HepG2 (cell line): Measurements from ENCODE around the gene VKORC1. TPM values are rescaled to one million over a fixed set of nuclear protein-coding genes. Genes with fewer than 3 reads are reported as not detected.

Experiments used
- CAMTA2 ChIP-seq: sonication (generic); formaldehyde crosslinking; IDR thresholded peaks from 2 replicates; pipeline ENCODE4 v1.4.0; 2020; ENCODE audit warnings: mild to moderate bottlenecking, missing genetic modification reagents, borderline replicate concordance
- CEBPG ChIP-seq: IDR thresholded peaks from 2 replicates; pipeline ENCODE4 v1.6.1; 2016
- FOSL2 ChIP-seq: sonication (generic); formaldehyde crosslinking; IDR thresholded peaks from 2 replicates; pipeline ENCODE4 v1.4.0; 2020; ENCODE audit warnings: missing genetic modification reagents
- IKZF1 ChIP-seq: fragments of 450-650 bp; IDR thresholded peaks from 2 replicates; pipeline ENCODE4 v1.7.1; 2016
- LCORL ChIP-seq, 2 experiments: fragments of 450-650 bp in 1 of 2; sonication (generic) in 1 of 2; formaldehyde crosslinking in 1 of 2; IDR thresholded peaks; 2 replicates each; pipeline versions ENCODE4 v1.5.0 to v1.6.1; 2017 to 2020; ENCODE audit warnings: antibody characterized with exemption in 1 of 2, missing genetic modification reagents in 1 of 2
- MTF2 ChIP-seq: sonication (generic); formaldehyde crosslinking; IDR thresholded peaks from 2 replicates; pipeline ENCODE4 v1.5.0; 2020; ENCODE audit warnings: missing genetic modification reagents, borderline replicate concordance
- NRL ChIP-seq: sonication (generic); formaldehyde crosslinking; IDR thresholded peaks from 2 replicates; pipeline ENCODE4 v1.5.0; 2020; ENCODE audit warnings: missing genetic modification reagents, mild to moderate bottlenecking, moderate library complexity, borderline replicate concordance
- RERE ChIP-seq: IDR thresholded peaks from 2 replicates; pipeline ENCODE4 v1.6.1; 2016; ENCODE audit warnings: low read depth, missing genetic modification reagents, missing compliant biosample characterization
- SNAI1 ChIP-seq: sonication (generic); formaldehyde crosslinking; IDR thresholded peaks from 2 replicates; pipeline ENCODE4 v1.5.0; 2020; ENCODE audit warnings: mild to moderate bottlenecking, missing genetic modification reagents, borderline replicate concordance
- THAP7 ChIP-seq: sonication (generic); formaldehyde crosslinking; IDR thresholded peaks from 2 replicates; pipeline ENCODE4 v1.8.1; 2023; ENCODE audit warnings: mild to moderate bottlenecking, missing genetic modification reagents
- ZFP41 ChIP-seq: sonication (generic); formaldehyde crosslinking; IDR thresholded peaks from 2 replicates; pipeline ENCODE4 v1.4.0; 2020; ENCODE audit warnings: mild to moderate bottlenecking, missing genetic modification reagents, borderline replicate concordance
- ZFP62 ChIP-seq: sonication (generic); formaldehyde crosslinking; IDR thresholded peaks from 2 replicates; pipeline ENCODE4 v1.4.0; 2020; ENCODE audit warnings: missing genetic modification reagents
- ZFYVE20 ChIP-seq: sonication (generic); formaldehyde crosslinking; IDR thresholded peaks from 2 replicates; pipeline ENCODE4 v1.8.0; 2023; ENCODE audit warnings: low read depth, mild to moderate bottlenecking, moderate library complexity, missing genetic modification reagents, borderline replicate concordance
- ZNF17 ChIP-seq: sonication (generic); formaldehyde crosslinking; IDR thresholded peaks from 2 replicates; pipeline ENCODE4 v1.5.0; 2020; ENCODE audit warnings: mild to moderate bottlenecking, missing genetic modification reagents
- ZNF496 ChIP-seq: sonication (generic); formaldehyde crosslinking; IDR thresholded peaks from 2 replicates; pipeline ENCODE4 v1.8.1; 2023; ENCODE audit warnings: mild to moderate bottlenecking, moderate library complexity, missing genetic modification reagents; ENCODE audit not compliant: insufficient replicate concordance
- ZNF570 ChIP-seq: sonication (generic); formaldehyde crosslinking; IDR thresholded peaks from 2 replicates; pipeline ENCODE4 v1.4.0; 2020; ENCODE audit warnings: mild to moderate bottlenecking, missing genetic modification reagents, borderline replicate concordance
- ZNF589 ChIP-seq: sonication (generic); formaldehyde crosslinking; conservative IDR thresholded peaks from 2 replicates; pipeline ENCODE4 v1.8.0; 2022; ENCODE audit warnings: mild to moderate bottlenecking, moderate library complexity, missing genetic modification reagents
- ZSCAN25 ChIP-seq: sonication (generic); formaldehyde crosslinking; IDR thresholded peaks from 2 replicates; pipeline ENCODE4 v1.8.0; 2022; ENCODE audit warnings: mild to moderate bottlenecking, missing genetic modification reagents
- ZSCAN9 ChIP-seq: IDR thresholded peaks from 2 replicates; pipeline ENCODE4 v1.6.1; 2016; ENCODE audit warnings: borderline replicate concordance
- polyA plus RNA-seq, 8 experiments: library from polyadenylated mRNA; depleted of rRNA in 3 of 8; stranded (reverse) in 7 of 8; unstranded in 1 of 8; fragments of >200 nt; fragmentation: Illumina TruSeq in 4 of 8; extraction: Trizol in 4 of 8; gene quantifications; 2 replicates each; pipeline versions ENCODE4 v1.2.1 to v1.2.3, GENCODE V29; 2011 to 2016; ENCODE audit warnings: low read depth in 4 of 8, missing spikeins in 1 of 8, mixed read lengths in 1 of 8; ENCODE audit not compliant: insufficient read depth in 1 of 8
- total RNA-seq, 5 experiments: library from RNA; depleted of rRNA; stranded (reverse); fragments of >200 nt; fragmentation: Illumina TruSeq; extraction: Trizol; gene quantifications; 2 replicates each; pipeline ENCODE4 v1.2.3, GENCODE V29; 2016; ENCODE audit warnings: low read depth in 1 of 5
- TF ChIP-seq, protein P1 (sequence below): sonication (generic); formaldehyde crosslinking; IDR thresholded peaks from 2 replicates; pipeline ENCODE4 v1.4.0; 2020; ENCODE audit warnings: missing genetic modification reagents, borderline replicate concordance

Gene VKORC1
- total and polyA plus RNA-seq, 2 of the 13 experiments (the other 11 are each of a cell fraction or from before 2014, with no cell fraction given), result 141 to 615 TPM

DNA sequence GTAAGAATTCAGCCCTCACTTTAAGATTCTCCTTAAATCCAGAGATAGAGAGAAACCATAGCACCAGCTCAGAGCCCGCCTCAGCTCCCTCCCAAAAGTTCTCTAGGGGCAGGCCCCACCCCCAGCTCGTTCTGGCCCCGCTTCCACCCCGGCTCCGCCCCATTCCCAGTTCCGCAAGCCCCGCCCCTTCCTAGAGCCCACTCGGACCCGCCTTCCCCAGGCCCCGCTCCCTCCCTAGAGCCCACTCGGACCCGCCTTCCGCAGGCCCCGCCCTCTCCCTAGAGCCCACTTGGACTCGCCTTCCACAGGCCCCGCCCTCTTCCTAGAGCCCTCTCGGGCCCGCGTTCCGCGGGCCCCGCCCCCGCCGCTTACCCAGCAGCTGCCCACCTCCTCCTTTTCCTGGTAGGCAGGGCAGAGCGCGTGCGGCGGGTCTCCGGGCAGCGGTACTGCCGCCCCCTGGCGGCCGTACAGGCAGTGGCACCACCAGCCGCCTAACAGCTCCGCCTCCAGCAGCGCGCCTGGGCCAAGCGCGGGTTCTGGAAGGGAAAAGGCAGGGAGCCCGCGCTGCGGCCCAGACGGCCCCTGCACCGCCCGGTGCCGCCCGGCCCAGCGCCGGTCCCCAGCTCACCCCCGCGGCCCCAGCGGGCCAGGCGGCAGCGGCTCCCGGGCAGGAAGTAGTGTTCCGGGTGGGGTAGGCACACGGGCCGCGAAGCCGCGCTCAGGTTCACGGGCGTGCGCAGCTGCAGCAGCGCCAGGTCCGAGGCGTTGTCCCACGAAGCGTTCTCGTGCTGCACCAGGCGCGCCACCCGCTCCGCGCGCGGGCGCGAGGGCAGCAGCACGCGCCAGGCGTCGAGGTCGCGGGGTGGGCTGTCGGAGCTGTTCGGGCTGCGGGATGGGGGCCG is 47.8 kb upstream of the VKORC1 start (continued):
- TF ChIP-seq ZSCAN25 (CRISPR knock-in tag) (peak; percentile 75; the same call in 1 of the 2 replicates), ZNF496 (CRISPR knock-in tag) (no peak), SNAI1 (CRISPR knock-in tag) (no peak), ZNF17 (no peak), IKZF1 (no peak), NRL (CRISPR knock-in tag) (no peak), ZNF589 (CRISPR knock-in tag) (no peak), CAMTA2 (CRISPR knock-in tag) (no peak), RERE (CRISPR knock-in tag) (no peak), FOSL2 (CRISPR knock-in tag) (peak; percentile 54), ZNF570 (CRISPR knock-in tag) (no peak), MTF2 (no peak; the same call in 1 of the 2 replicates), THAP7 (CRISPR knock-in tag) (peak; percentile 80), CEBPG (CRISPR knock-in tag) (no peak), ZSCAN9 (CRISPR knock-in tag) (0 out of 2 replicates have a peak, but pooled peaks have one; percentile 56), ZFP62 (CRISPR knock-in tag) (no peak), LCORL (IDR thresholded peaks at IDR 0.05) (no peak), LCORL (CRISPR knock-in tag; IDR thresholded peaks at IDR 0.05) (peak; percentile 84; the same call in 1 of the 2 replicates), ZFYVE20 (no peak), ZFP41 (CRISPR knock-in tag) (peak; percentile 28; the same call in 1 of the 2 replicates)
- TF ChIP-seq, protein P1, sequence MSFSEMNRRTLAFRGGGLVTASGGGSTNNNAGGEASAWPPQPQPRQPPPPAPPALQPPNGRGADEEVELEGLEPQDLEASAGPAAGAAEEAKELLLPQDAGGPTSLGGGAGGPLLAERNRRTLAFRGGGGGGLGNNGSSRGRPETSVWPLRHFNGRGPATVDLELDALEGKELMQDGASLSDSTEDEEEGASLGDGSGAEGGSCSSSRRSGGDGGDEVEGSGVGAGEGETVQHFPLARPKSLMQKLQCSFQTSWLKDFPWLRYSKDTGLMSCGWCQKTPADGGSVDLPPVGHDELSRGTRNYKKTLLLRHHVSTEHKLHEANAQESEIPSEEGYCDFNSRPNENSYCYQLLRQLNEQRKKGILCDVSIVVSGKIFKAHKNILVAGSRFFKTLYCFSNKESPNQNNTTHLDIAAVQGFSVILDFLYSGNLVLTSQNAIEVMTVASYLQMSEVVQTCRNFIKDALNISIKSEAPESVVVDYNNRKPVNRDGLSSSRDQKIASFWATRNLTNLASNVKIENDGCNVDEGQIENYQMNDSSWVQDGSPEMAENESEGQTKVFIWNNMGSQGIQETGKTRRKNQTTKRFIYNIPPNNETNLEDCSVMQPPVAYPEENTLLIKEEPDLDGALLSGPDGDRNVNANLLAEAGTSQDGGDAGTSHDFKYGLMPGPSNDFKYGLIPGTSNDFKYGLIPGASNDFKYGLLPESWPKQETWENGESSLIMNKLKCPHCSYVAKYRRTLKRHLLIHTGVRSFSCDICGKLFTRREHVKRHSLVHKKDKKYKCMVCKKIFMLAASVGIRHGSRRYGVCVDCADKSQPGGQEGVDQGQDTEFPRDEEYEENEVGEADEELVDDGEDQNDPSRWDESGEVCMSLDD, result no peak
